GM18868 (cell line): ENCODE measurements around the gene ASCC3.

ENCODE experiments used
- ATAC-seq: cut with Tn5 transposase; IDR thresholded peaks from one replicate; pipeline ENCODE4 v1.9.1; 2021; ENCODE audit warnings: mild to moderate bottlenecking, moderate library complexity; ENCODE audit not compliant: unreplicated experiment

The ASCC3 gene

DNA sequence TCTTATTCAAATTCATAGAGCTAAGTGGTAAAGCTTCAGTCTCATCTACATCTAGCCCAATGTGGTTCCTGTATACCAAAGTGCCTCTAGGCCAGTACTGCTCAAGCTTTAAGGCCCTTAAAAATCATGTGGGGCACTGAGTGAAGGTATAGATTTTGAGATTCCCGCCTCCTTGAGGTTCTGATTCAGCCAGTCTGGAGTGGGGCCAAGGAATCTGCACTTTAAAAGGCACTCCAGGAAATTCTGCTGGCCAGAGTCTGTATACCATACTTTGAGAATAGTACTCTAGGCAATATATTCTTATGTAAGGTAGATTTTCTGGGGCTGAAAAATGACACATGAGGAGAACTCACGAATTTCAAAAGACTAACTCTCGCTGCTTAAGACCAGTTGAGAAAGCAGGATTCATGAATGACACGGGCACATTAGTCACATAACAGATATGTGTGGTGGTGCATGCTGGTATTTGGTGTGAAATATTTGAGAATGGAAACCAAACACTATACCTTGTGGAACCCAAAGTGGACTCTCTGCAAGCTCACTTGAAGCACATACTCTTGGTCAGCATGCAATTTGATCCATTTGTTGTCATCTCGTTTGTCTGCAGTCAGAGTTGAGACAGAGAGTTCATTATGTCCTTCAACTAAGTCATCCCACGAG is 368.8 kb downstream of the ASCC3 start:
- ATAC-seq: no peak

DNA sequence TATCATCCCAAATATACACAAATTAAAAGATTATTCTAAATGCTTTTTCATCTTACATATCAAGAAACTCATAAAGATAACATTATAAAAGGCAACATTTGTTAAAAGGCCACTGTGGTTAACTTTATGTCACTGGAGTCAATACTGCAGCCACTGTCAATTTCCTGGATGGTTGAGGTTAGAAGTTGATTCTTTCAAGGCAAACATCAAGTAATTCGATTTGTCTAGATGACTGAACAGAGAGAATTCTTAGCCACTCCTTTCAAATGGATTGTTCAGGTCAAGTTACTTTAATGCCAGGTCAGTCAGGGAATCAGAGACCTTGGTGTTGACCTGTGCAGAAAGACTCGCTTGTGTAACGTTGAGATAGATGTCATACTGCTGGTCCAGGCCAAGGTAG is 372.0 kb downstream of the ASCC3 start:
- ATAC-seq: no peak

DNA sequence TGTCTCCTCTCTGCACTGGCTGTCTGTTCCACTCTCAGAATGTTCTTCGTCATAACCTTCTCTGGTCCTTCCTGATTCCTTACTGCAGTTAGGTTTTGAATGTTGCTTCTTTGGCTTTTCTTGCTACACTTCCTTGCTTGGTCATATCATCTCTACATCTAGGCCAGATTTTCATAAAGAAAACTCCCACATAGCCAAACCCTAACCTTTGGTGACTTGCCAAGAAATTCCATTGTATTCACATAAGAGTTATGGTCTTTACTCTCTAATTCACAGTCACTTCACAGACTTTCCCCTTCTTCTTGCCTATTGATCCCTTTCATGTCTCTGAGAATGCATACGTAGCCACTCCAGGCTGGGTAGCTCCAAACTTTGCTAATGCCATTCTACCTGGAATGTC is 374.5 kb downstream of the ASCC3 start:
- ATAC-seq: no peak

DNA sequence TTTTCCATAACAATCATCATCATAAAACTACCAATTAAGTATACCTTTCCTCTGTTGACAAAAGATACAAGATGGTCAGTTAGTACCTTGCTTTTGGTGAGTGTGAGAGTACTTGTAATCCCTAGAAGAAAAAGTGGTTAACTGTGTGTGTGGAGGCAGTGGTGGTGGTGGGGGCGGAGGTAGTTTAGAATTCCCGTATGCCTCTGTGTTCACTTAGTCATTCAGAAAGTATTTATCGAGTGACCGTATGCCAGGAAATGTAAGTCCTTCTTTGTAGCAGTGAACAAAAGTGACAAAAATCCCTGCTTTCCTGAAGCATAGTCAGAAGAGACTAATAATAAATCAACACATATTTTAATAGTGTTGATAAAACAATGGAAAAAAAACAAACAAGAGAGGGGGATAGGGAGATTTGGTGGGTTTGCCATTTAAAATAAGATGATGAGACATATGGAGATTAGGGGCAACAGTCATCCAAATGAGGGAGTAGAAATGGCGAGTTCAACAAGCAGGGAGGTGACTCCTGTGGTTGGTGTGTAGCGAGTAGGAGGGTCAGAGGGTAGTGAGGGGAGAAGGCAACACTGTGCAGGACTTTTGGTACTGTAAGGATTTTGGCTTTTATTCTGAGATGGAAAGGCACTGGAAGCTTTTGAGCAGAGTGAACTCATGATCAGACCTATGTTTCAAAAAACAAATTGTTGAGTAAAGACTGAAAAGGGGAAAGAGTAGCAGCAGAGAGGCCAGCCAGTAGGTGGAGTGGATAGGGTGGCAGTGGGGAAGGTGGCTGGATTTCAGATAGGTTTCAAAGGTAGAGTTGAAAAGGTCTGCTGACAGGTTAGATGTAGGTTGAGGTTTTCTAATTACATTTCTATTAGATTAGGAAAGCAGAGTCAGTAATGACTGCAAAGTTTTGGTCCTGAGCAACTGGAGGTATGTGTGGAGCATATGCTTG is 376.1 kb downstream of the ASCC3 start:
- peak; percentile 73 for ATAC-seq

DNA sequence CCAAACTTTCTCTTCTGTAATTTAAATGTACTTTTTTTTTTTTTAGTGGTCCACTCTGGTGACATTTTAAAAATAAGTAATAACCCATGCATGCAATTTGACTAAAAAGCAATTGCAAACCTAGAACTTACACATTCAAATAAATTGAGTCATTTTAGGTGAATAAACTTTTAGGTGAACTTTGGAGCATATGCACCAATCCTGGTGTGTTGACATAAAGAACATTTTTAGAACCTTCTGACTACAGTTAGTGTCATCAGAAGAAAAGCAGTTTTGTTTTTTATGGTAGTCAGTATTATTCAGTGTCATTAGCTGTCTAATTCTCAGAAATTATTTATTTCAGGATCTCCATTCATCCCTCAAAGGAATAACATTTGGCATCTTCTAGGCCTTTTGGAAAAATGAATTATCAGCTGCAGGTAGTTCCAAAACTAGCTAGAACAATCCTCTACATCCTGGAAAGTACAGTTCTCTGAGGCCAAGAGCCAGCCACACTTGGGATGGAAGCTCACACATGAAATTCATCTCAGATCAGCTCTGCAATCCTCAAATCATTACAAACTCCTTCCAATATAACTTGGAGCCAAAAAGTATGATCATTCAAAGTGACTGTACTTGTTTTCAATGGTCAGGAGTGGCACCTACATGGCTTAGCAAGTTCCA is 378.0 kb downstream of the ASCC3 start:
- ATAC-seq: no peak

DNA sequence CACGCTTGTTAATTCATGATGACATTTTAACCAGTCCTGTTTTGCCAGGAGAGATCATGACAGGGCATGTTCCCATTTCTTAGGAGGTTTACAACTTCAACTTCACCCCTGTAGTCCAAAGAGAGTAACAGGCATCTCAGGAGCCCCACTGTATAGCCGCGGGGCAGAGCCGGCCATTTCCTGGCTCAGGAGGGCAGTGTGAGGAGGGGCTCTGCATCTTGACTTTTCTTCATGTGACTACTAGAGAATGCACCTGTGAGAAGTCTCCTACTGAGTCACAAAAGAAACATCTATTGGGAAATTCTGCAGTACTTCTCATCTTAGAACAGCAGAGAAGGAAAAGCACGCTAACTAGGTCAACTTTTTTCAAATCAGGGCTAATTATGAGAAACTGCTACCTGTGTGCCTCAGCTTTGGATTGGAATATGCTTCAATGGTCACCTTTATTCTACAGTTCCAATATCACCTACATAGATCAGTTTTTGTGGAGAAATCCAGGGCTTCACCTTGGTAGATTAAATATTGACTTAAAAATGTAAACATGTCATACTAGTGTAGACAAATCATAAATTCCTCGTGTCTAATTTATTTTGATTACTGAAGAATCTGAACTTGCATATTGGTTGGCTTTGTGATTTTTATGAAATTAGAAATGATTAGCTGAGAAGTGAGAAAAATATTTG is 387.8 kb downstream of the ASCC3 start:
- no peak for ATAC-seq

DNA sequence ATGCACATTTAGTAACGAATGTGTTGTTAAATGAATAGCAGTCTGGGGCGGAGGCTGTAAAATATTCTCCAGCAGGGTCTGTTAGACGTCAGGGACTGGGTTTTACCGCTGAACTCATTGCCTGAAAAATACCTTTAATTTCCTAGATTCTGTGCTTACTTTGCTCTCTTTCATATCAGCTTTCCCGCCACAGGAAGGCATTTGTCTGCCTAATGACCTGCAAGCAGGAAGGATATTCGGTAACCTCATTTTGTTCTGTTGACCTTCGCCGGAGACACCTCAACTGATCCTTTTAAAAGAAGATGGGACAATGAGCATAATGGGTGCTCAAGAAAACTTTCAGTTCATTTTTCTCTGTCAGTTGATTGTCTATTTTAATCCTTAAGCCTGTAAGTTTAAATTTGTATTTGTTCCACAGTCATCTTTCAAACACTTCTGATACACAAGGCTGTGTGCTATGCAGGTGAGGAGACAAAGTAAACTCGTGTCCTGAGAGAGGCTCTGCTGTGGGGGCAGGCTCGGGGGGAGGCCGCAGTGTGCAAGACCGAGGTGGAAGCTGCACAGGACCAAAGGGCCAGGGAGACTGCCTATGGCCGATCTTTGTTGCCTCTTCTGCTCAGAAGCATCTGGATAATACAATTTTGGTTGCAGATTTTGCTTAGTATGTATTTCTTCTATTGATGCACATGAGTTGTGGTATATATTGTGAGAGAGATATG is 389.0 kb downstream of the ASCC3 start:
- ATAC-seq: no peak

DNA sequence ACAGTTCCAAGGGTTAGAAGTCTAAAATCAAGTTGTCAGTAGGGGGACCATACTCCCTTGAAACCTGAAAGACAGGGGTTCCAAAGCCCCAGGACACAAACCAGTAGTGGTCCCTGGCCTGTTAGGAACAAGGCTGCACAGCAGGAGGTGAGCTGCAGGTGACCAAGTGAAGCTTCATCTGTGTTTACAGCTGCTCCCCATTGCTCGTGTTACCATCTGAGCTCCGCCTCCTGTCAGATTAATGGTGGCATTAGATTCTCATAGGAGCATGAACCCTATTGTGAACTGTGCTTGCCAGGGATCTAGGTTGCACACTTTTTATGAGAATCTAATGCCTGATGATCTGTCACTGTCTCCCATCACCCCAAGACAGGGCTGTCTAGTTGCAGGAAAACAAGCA is 391.1 kb downstream of the ASCC3 start:
- no peak for ATAC-seq

DNA sequence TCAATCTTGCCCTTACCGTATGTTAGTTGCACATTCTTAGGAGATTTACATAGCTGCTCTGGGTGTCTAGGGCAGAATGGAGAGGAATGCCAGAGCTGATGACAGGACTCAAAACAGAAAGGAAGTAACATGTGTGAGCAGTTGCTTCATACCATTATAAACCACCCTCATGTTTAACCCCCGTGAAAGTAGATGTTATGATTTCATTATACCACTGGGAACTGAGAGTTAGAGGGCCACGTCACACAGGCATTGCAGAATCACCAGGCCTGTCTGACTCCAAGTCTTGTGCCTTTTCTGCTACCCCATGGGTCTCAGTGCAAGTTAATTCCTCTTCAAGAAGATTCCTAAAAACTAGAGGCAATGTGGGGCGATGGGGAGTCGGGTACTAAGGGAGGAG is 392.9 kb downstream of the ASCC3 start:
- peak; percentile 46 for ATAC-seq

DNA sequence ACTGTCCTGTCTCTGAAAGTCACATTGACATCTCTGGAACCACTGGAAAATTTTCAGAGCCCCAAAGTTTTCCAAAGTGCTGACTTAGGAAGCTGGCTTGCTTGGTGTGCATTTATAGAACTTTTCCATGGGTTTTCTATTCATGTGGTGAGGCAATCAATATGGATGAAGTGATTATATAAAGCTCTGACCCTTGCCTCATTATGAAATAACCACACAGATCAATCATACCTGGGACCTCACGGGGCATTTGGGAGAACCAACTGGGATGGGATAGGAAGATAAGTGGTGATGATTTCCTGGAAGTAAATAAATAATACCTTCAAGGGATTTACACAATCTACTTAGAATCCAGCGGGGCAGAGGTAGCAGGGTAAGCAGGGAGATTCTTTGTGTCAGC is 393.5 kb downstream of the ASCC3 start:
- no peak for ATAC-seq

DNA sequence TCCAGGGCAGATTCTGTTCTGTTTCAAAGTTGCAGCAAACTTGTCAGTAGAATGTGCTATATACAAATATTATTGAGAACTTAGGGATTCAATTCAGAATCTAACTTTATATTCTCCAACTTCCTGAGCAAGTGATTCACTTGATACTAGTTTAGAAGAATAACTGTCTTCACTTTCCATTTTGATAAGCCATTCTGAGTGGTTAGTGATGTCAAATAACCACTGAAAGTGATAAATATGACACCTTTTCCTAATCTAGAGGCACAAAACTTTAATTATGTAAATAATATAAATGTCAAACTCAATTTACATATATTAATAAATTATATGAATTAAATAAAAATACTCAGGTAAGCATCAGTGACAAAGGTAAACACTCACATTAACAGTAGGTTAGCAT is 395.9 kb downstream of the ASCC3 start:
- no peak for ATAC-seq

DNA sequence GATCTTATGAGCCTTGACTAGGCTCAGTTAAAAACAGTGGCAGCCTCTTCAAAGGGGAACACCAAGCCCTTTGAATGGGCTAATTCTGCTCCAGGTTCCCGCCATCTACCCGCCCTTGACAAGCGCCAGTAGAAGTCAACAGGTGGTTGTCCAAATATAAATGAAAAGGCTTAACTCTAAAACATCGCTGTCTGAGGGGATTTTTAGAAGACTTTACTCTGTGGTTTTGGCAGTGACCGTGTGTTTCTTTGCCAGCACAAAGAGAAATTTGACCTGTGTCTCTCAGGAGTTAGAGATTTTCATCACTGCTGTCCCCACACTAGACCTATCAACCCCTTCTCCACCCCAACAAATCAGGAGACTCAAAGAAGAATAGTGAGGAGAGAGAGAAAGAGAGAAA is 396.7 kb downstream of the ASCC3 start:
- ATAC-seq: peak; percentile 70

DNA sequence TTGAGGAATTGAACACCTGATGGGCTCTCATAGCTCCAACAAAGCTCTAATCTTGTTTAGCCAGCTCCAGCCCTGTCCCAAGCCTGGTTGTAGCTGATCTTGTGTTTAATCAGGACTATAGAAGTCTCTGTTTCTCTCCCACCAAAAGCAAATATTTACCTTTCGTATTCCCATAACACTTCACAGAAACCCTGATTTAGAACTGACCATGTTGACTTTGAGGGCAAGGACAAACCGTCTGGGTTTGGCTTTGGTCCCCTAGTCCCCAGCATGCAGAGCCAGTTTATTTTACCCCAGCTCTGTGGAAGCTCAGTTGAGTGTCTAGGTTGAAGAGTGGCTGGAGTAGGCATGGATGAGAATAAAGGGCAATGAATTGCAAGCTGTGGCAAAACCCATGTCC is 398.4 kb downstream of the ASCC3 start:
- no peak for ATAC-seq

DNA sequence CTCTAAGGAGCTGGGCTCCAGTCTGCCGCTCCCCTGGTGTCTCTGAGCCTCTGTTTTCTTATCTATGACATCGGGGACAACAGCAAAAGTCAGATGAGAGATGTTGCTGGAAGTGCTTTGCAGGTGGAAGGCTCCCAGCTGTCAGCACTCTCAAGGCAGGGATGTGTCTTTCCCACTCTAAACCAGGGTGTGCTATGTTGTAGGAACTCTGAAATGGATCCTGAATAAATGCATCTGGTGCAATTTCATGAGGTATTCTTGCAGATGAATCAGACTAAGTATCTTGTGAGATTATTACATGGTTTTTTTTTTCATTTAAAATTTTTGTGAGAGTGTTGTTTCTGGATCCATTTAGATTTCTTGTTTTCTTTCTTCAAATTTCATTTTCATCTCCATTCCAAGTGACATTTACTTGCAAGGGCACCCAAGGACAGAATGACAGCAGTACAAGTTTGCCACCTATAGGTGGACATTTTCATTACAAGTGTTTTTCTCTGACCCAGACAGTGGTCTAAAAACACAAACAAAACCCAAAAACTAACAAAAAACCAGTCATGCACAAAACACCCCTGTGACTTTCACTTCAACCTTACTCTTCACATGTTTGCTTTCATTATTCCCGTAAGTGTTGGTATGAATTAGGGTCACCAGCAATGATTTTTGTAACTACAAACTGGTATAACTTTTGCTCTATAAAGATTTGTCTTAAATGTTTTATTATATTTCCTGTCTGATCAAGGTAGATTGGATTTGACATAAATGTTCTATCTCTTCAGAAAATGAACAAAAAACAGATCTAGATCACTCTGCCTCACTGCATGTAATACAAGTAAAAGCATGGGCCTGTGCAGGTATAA is 401.7 kb downstream of the ASCC3 start:
- ATAC-seq: peak; percentile 40

DNA sequence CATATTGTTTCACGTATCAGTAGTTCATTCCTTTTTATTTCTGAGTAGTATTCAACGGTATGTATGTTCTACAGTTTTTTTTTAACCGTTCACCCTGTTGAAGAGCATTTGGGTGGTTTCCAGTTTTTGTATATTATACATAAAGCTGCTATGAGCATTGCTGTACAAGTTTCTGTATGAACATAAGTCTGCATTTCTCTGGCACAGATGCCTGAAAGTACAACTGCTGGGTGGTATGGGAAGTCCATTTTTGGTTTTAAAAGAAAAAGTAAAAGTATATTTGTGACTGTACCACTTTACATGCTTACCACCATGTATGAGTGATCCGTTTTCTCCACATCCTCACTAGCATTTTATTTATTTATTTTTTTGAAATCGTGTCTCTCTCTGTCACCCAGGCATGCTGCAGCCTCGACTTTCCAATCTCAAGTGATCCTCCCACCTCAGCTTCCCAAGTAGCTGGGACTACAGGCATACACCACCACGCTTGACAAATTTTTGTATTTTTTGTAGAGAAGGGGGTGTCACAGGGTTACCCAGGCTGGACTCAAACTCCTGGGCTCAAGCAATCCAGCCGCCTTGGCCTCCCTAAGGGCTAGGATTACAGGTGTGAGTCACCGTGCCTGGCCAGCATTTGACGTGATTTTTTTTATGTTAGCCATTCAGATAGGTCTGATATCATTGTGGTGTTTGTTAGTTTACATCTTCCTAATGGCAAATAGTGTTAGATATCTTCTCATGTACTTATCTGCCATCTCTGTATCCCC is 405.4 kb downstream of the ASCC3 start:
- peak; percentile 79 for ATAC-seq

DNA sequence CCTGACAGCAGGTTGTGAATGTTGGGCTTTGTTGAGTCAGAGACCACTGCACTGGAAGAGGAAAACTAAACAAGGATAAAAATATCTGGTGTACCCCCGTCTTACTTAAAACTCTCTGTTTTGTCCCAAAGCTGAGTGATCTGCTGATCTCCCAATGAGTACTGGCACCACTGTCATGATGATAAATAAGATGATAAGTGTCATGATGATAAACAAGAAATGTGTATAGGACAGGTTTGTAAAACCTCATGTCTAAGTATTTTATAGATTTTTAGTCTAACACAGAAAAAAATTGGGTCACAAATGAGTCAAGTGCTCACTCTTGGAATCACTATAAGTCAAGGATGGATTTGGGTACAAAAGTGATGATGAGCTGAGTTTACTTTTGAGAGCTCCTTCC is 407.9 kb downstream of the ASCC3 start:
- ATAC-seq: no peak

DNA sequence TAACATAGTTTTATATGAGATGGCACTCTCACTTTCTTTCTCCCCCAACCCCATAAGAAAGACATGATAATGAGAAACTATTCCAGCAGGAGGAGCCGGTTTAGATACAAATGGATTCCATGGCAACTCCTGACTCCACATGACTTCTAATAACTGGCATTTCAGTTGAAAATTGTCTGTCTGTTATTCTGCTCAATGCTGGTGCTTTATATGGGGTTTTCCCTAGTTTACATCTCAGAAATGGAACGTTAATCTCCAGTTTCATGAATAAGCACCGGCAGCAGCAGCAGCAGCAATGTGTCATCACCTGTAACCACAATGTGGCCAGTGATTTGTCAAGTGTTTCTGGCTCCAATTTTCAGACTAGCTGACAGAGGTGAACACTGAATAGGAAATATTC is 408.5 kb downstream of the ASCC3 start:
- peak; percentile 87 for ATAC-seq

DNA sequence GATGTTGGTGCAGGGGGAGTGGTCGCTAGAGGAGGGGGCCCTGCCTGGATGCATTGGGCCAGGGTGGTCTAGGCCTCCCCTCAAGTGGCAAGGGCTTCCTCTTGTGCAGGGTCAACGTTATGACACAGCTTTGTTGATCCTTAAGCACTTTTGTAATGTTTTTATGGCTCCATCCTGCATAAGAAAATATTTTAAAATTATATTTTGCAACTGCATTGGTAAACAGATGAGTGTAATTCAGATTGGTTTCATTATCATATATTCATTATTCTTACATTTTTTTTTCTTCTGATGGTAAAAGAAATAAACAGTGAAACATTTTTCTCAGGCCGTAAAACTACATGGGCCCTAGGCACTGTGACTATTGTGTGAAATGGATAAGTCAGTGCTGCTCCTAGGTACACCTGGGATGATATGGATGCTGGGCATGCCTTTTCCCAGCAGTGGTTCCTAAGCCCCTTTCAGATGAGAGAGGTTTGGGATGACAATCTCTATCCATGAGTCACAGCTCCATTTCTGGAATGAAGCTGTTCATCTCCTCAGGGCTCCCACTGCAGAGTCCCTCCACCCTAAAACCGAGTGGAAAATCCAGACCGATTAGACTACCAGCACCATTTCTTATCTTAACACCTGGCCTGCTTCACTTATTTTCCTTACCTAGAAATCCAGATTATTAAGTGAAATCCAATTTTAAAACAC is 410.6 kb downstream of the ASCC3 start:
- no peak for ATAC-seq
